Measurements from ENCODE around the gene FIGLA.

FIGLA gene

DNA sequence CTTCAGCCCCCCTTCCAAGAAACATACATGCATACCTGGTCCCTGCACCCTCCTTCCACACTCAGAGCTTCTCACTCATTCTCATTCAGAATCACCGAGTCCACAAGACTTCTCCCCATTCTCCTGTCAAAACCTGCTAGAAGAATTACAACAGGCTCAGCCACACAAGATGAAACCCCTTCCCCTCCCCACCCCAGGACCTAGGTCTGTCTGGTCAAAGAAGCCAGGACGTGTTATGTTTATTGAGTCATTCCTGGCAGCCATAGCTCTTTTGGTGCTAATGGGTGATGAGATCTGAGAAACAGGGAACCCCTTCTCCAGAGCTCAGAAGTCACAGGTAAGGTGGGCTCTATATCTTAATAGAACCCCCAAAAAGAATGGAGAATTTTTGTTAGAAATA is 21.0 kb downstream of the FIGLA start:
- no peak for DNase-seq

DNA sequence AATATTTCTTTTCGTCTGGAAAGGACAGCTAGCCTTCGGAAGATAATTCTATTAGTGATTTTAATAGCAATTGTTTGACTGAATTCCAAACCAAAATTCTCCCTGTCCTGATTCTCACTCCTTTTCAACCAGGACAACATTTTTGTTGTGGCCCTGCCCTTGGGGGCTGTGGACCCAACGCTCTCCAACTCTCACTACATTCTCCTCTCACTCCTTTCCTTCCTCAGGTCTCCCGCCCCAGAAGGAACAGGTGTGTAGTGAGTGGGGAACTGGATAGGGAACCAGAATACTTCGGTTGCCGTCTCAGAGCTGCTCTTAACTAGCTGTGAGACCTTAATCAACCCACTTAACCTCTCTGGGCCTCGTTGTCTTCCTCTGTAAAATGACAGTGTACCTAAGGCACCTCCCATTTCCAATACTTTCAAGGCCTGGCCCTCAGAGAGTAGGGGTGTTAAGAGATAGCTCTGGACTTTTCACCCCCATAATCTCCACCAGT is 21.8 kb downstream of the FIGLA start:
- no peak for DNase-seq

DNA sequence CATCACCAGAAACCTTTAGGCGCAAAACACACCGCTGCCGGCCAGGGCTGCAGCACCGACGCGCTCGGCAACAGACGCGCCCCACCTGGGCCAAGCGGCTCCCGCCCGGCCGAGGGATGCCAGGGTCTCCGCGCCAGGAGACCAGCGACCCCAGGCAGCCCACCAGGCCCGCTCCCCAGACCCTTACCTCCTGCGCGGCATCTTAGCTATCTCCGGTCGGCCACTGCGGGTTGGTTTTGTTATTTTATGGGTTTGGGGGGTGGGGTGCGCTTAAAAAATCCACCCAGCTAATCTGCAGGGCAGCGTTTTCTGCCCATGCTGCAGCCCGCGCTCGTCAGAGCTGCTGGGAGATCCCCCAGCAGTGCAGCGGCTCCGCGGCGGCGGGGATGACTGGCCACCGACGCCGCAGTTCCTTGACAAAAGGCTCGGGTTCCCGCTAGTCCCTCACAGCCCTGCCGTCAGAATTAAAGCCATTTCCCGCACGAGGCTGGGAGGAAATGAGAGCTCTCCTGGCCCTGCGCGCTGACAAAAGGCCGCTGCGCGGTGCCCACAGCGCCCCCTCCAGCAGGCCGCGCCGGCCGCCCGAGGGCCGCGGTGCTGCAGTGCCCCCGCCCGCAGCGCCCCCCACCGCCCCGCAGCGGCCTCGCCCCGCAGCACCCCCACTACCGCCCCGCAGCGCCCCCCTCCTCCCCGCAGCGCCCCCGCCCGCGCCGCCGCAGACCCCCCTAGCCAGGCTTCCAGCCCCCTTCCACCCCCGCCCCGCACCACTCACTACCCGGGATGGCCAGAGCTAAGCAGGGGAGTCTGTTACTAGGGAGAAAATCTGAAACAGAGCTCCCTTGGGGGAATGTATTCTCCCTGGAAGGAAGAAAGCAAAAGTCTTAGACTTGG is 22.5 kb downstream of the FIGLA start, which contains the start of gene ADD2:
ADD2 (minus strand) TSS at position 502 of the 891 bp plus-strand sequence. CDS start 61,792 bp downstream, outside the sequence.
- DNase-seq = peak; percentile 76

DNA sequence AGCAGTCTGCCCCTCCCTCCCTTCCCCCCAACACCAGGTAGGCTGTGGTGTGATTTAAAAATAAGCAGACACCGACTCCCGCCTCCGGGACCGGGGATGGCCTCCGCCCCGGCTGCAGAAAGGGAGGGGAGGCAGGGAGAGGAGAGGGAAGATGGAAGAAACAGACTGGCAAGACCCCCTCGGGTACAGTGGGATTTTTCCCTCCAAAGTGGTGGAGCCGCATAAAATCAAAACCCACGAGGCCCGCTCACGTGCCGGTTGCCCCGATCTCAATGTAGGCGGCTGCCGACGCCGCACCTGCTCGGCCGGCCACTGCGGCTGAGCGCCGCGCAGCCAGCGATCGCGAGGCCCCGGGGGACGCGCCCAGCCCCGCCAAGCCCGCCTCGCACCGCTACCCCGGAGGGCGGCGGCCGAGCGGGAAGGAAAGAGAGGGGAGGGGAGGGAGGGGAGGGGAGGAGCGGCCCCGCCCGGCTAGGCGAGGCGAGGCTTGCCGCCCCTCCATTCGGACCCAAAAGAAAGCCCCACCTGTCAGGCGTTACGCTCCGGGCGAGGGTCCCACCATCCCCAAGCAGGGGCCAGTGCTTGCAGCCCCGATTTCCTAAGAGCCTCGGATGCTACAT is 23.3 kb downstream of the FIGLA start:
- DNase-seq = peak; percentile 83

DNA sequence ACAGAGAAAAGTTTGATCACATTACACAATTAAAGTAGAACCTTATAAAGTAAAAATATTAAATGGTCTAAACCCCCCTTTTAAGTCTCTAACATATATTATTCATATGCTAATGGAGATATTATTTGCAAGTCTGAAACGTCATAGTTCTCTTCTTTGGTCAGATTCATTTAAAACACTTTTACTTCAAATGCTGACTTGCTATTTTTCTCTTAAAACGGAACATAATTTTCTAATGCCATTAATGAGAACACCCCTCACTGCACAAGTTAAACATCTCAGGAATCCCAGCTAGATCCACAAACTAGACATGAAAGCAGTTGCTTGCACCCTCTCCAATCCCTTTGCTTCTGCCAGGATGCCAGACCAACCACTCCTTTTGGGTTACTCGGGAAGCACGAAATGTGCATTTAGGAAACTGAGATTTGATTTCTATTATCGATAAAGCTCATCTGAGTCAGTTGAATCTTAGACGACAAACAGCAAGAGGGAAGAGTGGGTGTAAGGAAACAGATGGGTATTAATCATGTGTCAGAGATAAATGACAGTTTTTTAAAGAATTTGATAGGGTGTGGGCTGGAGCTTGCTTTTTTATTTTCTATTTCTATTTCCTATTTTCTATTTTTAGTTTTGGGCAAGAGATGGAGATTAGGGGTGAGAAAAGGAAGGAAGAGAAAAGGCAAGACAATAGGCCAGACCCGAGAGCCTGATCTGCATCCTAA is 23.9 kb downstream of the FIGLA start:
- no peak for DNase-seq

GRCh38 chr2:70765507-70765906 is 24.9 kb downstream of the FIGLA start:
- no peak for DNase-seq

GRCh38 chr2:70759446-70759845 is 31.0 kb downstream of the FIGLA start:
- no peak for DNase-seq

DNA sequence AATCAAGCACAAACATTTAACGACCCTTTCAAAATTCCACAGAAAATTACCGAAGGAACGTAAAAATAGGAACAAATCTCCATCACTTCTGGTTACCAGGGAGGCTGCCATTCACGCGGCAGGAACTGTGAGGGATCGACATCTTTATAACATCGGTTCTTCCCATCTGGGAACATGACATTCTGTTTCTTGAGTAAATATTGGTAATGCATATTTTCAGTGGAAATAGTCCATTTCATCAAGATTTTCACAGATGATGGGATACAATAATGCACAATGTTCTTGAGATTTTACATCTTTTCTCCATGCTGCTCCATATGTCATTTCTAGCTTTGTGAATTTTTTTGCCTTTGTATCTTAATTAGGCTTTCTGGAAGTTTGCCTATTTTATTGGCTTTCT is 32.5 kb downstream of the FIGLA start:
- no peak for DNase-seq

DNA sequence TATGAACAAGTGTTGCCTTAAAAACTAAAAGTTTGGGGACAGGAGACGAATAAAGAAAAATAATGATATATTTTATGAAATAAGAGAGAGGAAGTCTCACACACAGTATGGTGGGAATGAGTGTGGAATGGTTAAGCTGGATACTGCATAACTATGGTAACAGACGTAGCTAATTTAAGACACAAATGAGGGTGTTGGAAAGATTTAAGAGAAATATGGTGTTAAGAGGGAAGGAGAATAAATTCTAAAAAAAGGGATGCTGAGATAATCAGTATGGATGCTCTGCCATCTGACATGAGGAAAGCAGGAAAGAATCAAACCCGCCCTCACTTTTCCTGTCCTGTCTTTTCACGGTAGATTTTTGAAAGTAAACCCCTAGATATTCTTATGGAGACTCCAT is 33.1 kb downstream of the FIGLA start:
- DNase-seq = no peak

DNA sequence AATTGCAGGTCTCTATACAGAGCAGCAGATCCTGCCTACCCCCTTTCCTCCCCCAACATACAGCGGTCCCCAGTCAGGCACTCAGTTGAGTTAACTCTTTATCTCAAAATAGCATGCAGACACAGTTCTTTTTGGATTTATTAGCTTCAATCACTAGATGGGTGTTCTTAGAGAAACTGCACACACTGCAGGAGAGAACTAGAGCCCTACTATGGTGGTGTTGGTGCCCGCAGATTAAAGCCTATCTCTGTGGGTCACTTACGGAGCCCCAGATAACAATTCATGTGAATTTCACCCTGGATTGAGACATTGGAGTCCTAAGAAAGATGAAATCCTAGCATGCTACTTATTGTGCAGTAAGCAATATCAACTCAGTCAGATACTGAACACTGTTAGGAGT is 34.3 kb downstream of the FIGLA start:
- no peak for DNase-seq

GRCh38 chr2:70753902-70754301 is 36.5 kb downstream of the FIGLA start:
- peak; percentile 24 for DNase-seq

- DNase-seq = no peak
Observed at GRCh38 chr2:70753031-70753430, 37.4 kb downstream of the FIGLA start.

DNA sequence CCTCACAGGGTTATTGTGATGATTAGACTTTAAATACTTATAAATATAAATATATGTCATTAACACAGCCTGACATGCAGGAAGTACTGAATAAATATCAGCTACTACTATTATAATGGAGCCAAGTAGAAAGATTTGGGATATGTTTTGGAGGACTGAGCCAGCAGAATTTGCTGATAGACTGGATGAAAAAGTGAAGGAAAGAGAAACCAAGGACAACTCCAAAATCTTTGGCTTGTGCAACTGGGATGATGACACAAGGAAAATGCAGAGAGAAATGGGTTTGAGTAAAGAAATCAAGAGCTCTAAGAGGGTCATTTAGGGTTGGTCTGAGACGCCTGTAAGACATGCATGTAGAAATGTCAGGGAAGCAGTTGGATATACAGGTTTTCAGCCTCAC is 38.0 kb downstream of the FIGLA start:
- DNase-seq = no peak

DNA sequence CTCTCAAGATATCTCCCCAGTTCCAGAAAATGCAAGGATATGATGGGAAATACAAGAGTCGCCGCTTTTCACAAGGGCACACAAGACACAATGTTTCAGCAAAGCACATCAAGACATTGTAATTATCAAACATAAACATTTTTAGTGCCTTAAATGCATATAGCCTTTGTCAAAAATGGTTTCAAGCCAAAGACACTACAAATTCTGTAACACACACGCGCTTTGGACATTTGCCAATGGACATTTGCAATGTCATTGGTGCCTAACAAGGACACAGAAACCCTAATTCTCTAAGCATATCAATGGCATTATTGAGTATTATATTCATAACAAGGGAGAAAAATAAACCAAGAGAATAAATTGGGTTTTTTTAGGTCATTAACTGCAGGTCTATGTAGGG is 38.6 kb downstream of the FIGLA start:
- DNase-seq = no peak

DNA sequence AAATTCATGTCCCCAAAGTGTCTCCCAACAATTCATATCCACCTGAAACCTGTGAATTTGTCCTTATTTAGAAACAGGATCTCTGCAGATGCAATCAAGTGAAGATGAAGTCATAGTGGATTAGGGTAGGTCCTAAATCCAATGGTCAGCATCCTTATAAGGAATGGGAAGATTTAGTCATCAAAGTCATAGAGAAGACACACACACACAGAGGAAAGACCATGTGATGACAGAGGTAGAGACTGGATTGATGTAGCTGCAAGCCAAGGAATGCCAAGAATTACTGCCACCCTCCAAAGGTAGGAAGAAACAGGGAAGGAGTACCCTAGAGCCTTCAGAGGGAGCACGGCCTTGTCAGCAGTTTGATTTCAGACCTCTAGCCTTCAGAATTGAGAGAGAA is 40.1 kb downstream of the FIGLA start:
- DNase-seq = no peak

- DNase-seq = no peak
Observed at GRCh38 chr2:70748002-70748784, 42.2 kb downstream of the FIGLA start.

DNA sequence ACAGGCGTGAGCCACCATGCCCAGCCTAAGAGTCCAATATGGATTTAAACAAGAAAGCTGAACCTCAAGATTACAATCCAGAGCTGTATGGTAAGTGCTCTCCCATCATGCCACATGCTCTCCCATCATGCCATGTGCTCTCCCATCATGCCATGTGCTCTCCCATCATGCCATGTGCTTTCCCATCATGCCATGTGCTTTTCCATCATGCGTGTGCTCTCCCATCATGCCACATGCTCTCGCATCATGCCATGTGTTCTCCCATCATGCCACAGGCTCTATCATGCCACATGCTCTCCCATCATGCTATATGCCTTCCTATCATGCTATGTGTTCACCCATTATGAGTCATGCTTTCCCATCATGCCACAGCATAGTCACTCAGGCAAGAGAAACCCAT is 43.2 kb downstream of the FIGLA start:
- no peak for DNase-seq

GRCh38 chr2:70746094-70746974 is 44.1 kb downstream of the FIGLA start:
- peak; percentile 24 for DNase-seq

GRCh38 chr2:70745276-70745825 is 45.1 kb downstream of the FIGLA start:
- DNase-seq = no peak

DNA sequence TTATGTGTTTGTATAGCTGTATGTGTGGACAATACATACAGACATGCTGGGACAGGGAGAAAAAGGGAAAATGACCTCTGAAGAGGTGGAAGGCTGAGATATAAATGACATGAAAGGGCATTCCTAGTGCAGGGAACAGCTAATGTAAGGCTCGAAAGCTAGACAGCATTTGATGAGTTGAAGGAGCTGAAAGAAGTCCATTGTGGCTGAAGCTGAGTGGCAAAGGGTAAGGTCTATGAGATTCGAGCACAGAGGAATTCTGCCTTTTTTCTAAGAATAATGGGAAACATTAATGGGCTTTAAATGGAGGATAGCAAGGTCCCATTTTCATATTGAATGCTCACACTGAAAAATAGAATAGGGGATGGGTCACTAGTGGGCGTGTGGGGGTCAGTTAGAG is 46.0 kb downstream of the FIGLA start:
- peak; percentile 16 for DNase-seq

DNA sequence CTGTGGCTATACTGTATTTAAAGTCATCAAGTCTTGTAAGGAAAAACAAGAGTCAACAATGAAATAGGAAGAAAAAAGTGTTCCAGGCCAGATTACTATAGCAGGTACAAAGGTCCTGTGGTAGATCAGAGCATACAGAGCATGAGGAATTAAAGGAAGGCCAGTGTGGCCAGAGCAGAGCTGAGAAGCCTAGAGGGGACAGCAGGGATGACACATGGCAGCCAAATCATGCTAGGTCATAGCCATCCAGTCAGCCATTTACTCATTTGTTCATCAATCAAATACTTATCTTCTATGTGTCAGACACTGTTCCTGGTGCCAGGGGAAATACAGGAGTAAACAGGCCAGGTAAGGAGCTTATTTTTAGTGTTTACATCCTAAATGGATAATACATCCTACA is 46.8 kb downstream of the FIGLA start:
- DNase-seq = no peak
